ENCODE results near the gene PTPN14. TPM values are rescaled to one million over a fixed set of nuclear protein-coding genes. Genes with fewer than 3 reads are reported as not detected.

The PTPN14 gene
- polyA plus RNA-seq, 3 donors from 2014 or later: 0.04 TPM; not detected in 2

DNA sequence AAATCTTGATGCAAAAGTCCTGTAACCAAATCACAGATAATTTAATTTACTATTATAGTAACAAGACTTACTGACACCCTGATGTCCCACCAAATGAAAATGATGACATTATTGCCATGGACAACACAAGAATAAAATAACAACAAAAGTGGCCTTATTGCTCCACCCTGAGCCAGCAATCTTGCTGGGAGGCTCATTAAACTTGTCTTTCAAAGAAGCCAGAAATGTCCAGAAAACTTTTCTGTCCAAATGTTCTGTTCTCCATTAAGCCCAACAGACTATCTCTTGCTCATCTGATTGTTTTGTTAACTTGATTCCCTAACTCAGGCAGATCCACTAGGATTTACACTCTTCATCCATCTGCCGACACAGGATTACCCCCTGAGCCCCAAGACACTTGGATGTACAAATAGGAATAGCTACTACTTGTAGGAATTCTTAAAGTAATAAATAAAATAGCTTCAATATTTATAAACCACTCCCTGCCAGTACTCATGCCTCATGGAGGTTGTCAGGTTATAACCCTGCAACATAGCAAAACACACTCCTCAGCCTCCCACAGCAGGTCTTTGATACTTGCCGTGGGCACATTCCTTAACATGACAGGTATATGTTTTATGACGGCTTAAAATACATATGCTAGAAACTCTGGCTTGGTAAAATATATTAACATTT lies 84.9 kb downstream of the PTPN14 start:
- Mint-ChIP-seq H3K4me3 (no peak overlapping the region), H3K27me3 (ENCODE audit: low read depth in 3 of 3) (peaks cover 3 to 20% (median 4%) of the 10 kb centered on the region in 3 donors), H3K36me3 (no peaks in the 10 kb centered on the region), H3K27ac (no peak overlapping the region), H3K9me3 (no peaks in the 10 kb centered on the region), H3K4me1 (no peaks in the 10 kb centered on the region)
- no peak for DNase-seq

DNA sequence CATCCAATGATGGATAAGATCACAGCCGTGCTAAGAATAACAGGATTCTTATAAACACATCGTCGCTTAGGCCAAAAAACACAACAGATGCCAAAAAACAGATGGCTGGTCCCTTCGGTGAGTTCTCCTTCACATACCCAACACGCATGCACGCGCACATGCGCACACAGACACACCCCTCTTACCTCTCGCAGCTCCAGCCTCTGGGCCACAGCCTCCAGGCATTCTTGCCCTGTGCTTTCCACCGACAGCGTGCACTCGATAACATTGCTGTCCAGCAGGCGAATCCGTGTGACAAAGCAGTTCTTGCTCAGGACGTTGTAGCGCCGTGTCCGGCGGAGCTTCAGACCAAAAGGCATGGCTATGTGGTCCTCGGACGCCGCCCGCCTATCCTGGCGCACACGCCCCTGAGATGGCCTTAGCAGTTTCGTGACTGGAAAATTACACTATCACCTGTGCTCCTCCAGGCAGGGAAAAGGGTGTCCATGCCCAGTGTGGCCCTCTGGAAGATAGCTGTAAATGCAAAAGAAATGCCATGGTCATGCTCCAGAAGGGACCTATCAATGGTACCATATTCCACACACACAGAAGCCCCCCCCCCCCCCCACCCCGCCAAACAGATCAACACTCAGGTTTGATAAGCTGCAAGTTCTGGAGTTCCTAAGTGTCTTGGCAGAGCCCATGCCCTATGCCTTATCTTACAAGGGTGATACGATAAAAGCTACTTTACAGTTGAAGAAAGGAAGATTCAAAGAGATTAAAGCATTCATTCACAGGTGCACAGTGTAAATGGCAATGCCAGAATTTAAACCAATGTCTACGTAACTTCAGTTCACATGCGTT lies 86.7 kb downstream of the PTPN14 start:
- Mint-ChIP-seq H3K27me3 (ENCODE audit: low read depth in 3 of 3) (peaks cover 3 to 22% (median 4%) of the 10 kb centered on the region in 3 donors), H3K9me3 (no peaks in the 10 kb centered on the region), H3K27ac (no peak overlapping the region), H3K4me1 (no peaks in the 10 kb centered on the region), H3K4me3 (no peak overlapping the region), H3K36me3 (no peaks in the 10 kb centered on the region)
- DNase-seq: no peak

DNA sequence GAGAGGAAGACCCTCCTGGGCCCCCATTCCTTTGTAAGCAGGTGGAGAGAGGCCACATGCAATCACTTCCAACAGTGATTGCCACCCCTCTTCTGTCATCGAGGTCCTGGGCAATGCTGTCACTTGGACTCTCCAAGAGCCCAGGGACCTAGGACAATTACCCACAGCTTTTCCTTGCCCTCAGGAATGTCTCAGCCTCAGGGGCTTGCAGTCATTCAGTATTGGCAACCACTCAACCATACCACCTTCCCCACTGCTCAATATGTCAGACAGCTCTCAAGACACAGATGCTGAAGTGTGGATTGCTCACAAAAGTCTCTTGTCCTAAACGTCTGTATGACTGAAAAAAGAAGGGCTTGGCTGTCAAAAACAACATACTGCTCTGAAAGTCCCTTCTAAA lies 87.8 kb downstream of the PTPN14 start:
- Mint-ChIP-seq H3K27me3 (ENCODE audit: low read depth in 3 of 3) (peaks cover 2 to 18% (median 4%) of the 10 kb centered on the region in 3 donors), H3K36me3 (no peaks in the 10 kb centered on the region), H3K4me3 (no peak overlapping the region), H3K9me3 (no peaks in the 10 kb centered on the region), H3K27ac (no peak overlapping the region), H3K4me1 (no peaks in the 10 kb centered on the region)
- DNase-seq: no peak

DNA sequence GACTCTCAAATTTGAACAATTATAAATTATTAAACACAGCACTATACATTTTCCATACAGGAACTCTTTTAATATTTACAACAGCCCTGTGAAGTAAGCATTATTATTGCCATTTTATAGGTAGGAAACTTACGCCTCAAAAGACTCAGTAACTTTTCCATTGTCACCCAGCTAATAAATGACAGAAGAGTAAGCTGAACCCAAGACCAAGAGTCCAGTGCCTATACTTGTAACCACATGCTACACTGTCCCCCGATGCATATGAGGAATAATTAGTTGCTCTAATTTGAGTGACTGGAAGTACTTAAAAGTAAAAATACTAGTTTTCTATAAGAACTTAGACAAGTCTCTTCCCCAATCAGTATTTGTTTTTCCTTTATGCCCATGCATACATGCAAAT lies 88.5 kb downstream of the PTPN14 start:
- H3K9me3 Mint-ChIP-seq: no peaks in the 10 kb centered on the region
- no peak overlapping the region for H3K4me3 Mint-ChIP-seq
- no peaks in the 10 kb centered on the region for H3K36me3 Mint-ChIP-seq
- no peaks in the 10 kb centered on the region for H3K4me1 Mint-ChIP-seq
- H3K27ac Mint-ChIP-seq: no peak overlapping the region
- DNase-seq: no peak
- H3K27me3 Mint-ChIP-seq (ENCODE audit: low read depth in 3 of 3): peaks cover 2 to 14% (median 4%) of the 10 kb centered on the region in 3 donors

DNA sequence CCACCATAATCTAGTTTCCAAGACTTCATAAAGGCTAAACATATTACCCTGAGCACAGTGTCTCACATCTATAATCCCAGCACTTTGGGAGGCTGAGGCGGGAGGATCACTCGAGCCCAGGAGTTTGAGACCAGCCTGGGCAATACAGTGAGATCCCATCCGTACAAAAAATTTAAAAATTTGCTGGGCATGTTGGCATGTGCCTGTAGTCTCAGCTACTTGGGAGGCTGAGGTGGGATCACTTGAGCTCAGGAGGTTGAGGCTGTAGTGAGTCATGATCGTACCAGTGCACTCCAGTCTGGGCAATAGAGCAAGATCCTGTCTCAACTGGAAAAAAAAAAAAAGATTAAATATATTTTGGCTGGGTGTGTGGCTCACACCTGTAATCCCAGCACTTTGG lies 90.1 kb downstream of the PTPN14 start:
- Mint-ChIP-seq H3K9me3 (no peaks in the 10 kb centered on the region), H3K4me1 (no peaks in the 10 kb centered on the region), H3K36me3 (no peaks in the 10 kb centered on the region), H3K27me3 (ENCODE audit: low read depth in 3 of 3) (peaks cover 0 to 6% (median 2%) of the 10 kb centered on the region in 3 donors), H3K27ac (no peak overlapping the region), H3K4me3 (no peak overlapping the region)
- no peak for DNase-seq

DNA sequence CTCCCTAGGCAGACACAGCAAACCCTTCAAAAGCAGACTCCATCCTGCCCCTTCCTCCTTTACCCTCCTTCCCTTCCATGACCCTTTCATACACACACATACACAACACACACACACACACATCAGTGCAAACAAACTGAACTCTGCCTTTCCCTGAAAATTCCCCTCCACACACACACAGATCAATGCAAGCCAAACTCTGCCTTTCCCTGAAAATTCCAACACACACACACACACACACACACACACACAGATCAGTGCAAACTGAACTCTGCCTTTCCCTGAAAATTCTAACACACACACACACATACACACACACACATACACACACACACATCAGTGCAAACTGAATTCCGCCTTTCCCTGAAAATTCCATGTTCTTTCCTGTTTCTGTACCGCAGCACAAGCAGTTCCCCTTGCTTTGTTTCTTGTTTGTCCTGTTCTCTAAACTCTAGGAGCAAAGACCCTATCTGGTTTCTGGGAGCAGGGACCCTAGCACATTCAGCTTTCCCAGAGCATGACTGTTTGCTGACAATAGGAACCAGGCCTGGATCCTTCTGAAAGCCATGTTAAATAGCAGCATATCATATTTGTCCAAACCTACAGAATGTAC lies 91.0 kb downstream of the PTPN14 start:
- no peaks in the 10 kb centered on the region for H3K36me3 Mint-ChIP-seq

DNA sequence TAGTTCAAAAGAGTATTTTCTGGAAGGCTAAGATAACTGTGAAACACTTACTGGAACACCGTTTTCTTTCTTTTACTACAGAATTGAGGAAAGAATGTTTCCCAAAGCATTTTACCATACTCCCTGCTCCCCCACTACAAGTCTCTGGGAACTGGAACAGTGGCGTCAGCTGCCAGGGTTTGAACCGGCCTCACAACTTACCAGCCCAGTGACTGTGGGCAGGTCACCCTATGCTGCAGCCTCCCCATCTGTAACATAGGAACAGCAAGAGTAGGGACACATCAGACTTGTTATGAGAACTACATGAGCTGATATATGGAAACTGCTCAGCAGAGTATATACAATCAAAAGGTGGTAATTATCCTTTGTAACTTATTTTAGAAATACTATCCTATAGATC lies 91.5 kb downstream of the PTPN14 start:
- no peaks in the 10 kb centered on the region for H3K9me3 Mint-ChIP-seq
- DNase-seq: no peak
- H3K27me3 Mint-ChIP-seq (ENCODE audit: low read depth in 3 of 3): peaks cover 0 to 8% (median 2%) of the 10 kb centered on the region in 3 donors
- H3K27ac Mint-ChIP-seq: no peak overlapping the region
- no peaks in the 10 kb centered on the region for H3K36me3 Mint-ChIP-seq
- peaks cover 0 to 8% of the 10 kb centered on the region in 2 donors for H3K4me1 Mint-ChIP-seq
- no peak overlapping the region for H3K4me3 Mint-ChIP-seq

More for the DNA sequence above, 91.0 kb downstream of the PTPN14 start:
- H3K4me3 Mint-ChIP-seq: no peak overlapping the region
- peaks cover 0 to 3% of the 10 kb centered on the region in 2 donors for H3K4me1 Mint-ChIP-seq
- peaks cover 0 to 6% (median 2%) of the 10 kb centered on the region in 3 donors for H3K27me3 Mint-ChIP-seq (ENCODE audit: low read depth in 3 of 3)
- H3K27ac Mint-ChIP-seq: peak overlapping the region in 1 of 6 donors; percentile 24
- no peaks in the 10 kb centered on the region for H3K9me3 Mint-ChIP-seq
- DNase-seq: no peak

DNA sequence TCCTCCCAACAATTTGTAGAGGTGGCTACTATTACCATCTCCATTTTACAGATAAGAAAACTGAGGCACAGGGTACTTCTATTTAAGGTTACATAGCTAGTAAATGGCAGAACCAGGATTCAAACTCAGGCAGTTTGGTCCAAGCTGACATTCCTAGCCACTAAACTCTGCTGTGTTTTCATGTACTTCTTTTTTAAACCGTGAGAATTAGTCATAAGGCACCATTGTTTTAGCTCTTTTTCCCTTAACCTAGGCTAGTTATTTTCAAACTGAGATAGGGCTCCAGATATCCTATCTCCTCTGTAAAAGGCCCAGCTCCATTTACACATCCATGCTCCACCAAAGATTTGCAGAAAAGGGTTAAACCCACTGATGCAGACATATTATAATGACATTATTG lies 92.9 kb downstream of the PTPN14 start:
- no peak overlapping the region for H3K4me3 Mint-ChIP-seq
- peaks cover 0 to 9% (median 0%) of the 10 kb centered on the region in 3 donors for H3K27me3 Mint-ChIP-seq (ENCODE audit: low read depth in 3 of 3)
- no peaks in the 10 kb centered on the region for H3K9me3 Mint-ChIP-seq
- peaks cover 0 to 10% of the 10 kb centered on the region in 2 donors for H3K4me1 Mint-ChIP-seq
- no peak overlapping the region for H3K27ac Mint-ChIP-seq
- no peaks in the 10 kb centered on the region for H3K36me3 Mint-ChIP-seq
- DNase-seq: no peak

DNA sequence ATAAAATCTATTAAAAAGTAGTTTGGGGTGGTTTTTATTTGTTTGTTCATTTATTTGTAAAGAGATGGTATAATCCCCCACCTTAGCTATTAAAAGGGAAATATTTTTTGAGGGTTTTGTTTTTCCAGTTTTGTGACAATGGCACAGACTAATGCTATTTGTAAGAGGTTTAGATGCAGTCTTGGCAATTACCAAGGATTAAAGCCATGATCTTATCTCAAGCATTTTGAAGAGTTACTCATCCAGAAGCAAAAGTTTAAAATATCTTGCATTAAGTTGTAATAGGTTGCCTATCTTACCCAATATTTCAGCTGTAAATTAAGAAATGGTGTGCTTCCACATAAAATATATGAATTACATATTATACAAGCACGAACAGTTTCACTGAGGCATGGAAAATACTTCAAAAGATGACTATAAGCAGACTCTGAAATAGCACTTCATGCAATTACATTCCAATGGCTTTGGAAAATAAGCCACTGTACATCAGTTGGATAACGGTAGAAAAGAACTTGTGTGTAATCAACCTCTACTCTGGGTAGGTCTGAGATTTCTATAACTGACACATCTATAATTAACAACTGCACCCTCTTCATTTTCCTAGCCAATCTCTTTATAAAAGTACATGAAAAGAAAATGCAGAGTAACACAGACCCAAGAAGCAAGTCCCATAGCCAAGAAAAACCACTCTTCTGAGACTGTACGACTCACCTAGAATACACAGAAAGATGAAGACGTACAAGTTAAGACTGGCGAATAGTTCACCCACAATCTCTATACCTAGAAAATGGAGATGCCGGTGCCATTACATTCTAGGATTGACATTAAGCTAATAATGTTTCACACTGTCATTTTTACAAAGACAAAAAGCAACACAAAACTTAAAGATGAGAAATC lies 95.2 kb downstream of the PTPN14 start:
- DNase-seq: no peak
- Mint-ChIP-seq H3K4me1 (peaks cover 0 to 10% of the 10 kb centered on the region in 2 donors), H3K27me3 (ENCODE audit: low read depth in 3 of 3) (peaks cover 0 to 18% (median 0%) of the 10 kb centered on the region in 3 donors), H3K4me3 (no peak overlapping the region), H3K36me3 (no peaks in the 10 kb centered on the region), H3K9me3 (no peaks in the 10 kb centered on the region), H3K27ac (no peak overlapping the region)

DNA sequence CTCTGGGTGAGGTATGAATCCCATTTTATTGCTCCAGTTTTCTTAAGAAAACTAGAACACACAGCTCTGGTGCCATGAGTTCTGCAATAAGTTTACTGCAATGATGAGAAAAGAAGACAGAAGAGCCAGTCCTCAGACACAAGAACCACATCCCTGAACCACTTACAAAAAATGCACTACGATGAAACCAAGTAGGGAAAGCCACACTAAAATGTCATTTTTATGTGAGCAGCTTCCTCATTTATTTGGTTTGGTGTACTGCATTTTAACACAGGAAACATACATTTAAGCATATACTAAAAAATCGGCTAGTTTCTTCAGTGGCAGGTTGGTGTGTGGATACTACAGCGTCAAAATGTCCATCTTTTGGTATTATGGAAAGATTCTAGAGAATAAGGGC lies 95.9 kb downstream of the PTPN14 start:
- Mint-ChIP-seq H3K27me3 (ENCODE audit: low read depth in 3 of 3) (peaks cover 0 to 18% (median 0%) of the 10 kb centered on the region in 3 donors), H3K36me3 (no peaks in the 10 kb centered on the region), H3K9me3 (no peaks in the 10 kb centered on the region), H3K27ac (no peak overlapping the region), H3K4me3 (no peak overlapping the region), H3K4me1 (peaks cover 0 to 10% of the 10 kb centered on the region in 2 donors)
- no peak for DNase-seq

DNA sequence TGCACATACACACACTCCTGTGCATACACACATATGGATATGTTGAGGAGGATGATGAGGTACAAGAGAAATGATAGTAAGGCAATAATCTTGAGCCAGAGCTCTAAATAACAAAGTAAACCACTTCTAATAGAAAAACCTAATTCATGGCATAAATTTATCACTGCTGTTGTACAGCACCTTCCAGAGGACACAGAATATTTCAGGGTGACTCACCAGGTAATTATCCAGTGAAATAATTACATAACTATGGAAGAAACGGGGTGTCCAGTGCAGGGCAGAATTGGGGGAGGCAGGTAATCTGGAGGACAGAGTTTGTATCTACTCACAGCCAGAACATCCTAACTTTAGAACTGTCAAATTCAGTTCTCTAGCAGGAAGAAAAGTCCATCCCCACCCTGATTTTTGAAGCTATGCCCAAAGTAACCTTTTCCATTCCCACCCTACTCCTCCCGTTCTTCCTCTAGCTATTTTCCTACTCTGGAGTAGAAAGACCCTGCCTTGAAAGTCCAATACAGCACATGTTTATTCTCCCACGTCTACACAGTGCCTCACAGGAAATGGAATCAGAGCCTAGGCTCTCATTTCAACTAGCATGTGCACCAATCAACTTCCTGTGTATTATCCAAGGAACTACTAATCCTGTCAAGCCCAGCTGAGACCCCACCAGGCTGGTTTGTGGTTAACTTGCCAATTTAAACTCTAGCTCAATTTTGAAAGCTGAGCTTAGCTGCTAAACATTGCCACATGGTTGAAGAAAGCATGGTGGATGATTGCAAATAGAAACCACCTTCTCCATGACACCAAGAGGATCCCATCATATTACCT lies 96.6 kb downstream of the PTPN14 start:
- no peak overlapping the region for H3K4me3 Mint-ChIP-seq
- peaks cover 0 to 10% of the 10 kb centered on the region in 2 donors for H3K4me1 Mint-ChIP-seq
- H3K36me3 Mint-ChIP-seq: no peaks in the 10 kb centered on the region
- no peaks in the 10 kb centered on the region for H3K9me3 Mint-ChIP-seq
- DNase-seq: no peak
- H3K27ac Mint-ChIP-seq: no peak overlapping the region
- H3K27me3 Mint-ChIP-seq (ENCODE audit: low read depth in 3 of 3): peaks cover 0 to 16% (median 0%) of the 10 kb centered on the region in 3 donors

DNA sequence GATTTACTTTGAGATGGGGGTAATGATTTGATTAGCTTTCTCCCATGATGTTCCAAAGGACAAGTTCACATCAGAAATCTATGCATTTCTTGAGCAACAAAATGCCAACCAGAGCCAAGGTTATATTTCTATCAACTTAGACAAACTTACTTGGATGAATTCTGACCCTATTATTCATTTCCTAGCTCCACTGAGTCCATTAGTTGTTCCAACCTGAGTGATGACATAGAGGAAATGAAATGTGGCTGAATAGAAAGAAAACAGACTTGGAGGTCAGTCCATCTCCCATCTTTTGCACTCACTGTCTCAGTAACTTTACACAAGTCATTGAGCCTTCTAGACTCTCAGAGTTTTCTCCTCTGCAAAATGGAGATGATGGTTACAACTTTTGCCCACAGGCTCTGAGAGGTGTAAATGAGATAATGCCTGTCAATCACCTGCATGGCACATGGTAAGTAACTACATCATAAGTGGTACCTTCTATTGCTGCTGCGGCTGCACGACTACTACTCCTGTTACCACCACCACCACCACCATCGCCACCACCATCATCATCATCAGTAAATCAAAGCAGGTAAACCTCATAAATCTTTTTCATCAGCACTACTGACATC lies 98.2 kb downstream of the PTPN14 start:
- H3K4me1 Mint-ChIP-seq: peaks cover 0 to 10% of the 10 kb centered on the region in 2 donors
- peaks cover 0 to 16% (median 0%) of the 10 kb centered on the region in 3 donors for H3K27me3 Mint-ChIP-seq (ENCODE audit: low read depth in 3 of 3)
- no peak overlapping the region for H3K4me3 Mint-ChIP-seq
- no peaks in the 10 kb centered on the region for H3K9me3 Mint-ChIP-seq
- no peaks in the 10 kb centered on the region for H3K36me3 Mint-ChIP-seq
- no peak overlapping the region for H3K27ac Mint-ChIP-seq
- DNase-seq: no peak
